GM19193 (cell line): Measurements from ENCODE around the gene S100A3.

Experiments
- POLR2A ChIP-seq: IDR thresholded peaks from 4 replicates; pipeline ENCODE4 v1.6.1; 2011; ENCODE audit not compliant: insufficient read depth, insufficient read length; ENCODE audit errors: extremely low read depth

The S100A3 gene

GRCh38 chr1:153534226-153534924 is 14.7 kb downstream of the S100A3 start:
- no peak for TF ChIP-seq POLR2A

DNA sequence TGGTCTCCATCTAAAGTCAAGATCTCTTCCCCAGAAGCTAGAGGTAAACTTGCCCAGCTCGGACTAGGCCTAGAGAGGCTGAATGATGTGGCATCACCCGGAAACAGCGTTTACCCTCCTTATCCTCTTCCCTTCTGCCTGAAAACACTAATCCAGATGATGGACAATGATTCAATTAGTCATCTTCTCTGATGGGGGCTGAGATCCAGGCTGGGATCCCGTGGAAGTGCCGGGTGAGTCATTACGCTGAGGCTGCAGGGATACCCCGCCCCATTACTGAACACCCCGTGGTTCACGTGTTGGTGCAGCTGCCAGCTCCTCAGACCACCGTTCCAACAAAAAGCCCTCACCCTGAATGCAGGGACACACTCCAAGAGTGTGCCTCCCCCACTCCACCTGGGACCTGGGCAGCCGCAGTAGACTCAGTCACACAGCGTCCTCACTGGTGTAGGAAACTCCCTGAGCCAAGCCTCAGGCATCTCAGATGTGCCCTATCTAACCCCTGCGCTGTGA is 15.3 kb downstream of the S100A3 start:
- no peak for TF ChIP-seq POLR2A

DNA sequence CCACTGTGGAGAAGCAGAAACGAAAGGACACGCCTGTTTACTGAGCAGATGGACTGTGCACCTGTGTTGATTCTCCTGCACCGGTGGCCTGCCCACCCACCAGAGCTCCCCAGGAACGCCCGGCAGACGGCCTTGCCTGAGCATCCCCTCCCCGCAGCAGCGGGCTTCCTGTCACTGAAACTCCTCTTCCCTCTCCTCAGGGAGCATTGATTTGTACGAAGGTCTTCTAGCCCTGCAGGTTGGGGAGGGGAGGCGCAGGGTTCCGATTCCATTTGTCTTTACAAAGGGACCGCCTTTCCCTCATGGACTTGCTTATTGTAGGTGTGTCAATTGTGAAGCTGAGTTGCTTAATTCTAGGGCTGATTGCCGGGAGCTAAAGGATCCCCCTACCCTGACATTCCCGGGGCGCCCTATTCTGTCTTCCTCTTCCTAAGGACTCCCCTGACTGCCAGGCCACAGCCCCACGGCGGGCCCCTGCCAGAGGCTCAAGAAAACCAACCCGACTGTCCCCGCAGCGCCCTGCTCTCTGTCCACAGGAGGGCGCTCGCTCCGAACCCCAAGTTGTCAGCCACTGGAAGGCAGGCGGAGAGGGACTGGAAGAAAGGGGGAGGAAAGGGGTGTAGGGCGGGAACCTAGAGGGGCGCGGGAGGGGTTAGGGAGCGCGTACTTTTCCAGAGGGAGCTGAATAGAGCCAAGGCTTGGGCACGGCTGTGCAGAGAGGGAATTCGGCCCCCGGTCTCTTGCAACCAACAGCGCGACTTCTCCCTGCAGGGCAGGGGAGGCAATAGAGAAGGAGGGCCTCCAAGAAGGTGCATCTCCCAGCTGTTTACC is 16.1 kb downstream of the S100A3 start:
- no peak for TF ChIP-seq POLR2A

DNA sequence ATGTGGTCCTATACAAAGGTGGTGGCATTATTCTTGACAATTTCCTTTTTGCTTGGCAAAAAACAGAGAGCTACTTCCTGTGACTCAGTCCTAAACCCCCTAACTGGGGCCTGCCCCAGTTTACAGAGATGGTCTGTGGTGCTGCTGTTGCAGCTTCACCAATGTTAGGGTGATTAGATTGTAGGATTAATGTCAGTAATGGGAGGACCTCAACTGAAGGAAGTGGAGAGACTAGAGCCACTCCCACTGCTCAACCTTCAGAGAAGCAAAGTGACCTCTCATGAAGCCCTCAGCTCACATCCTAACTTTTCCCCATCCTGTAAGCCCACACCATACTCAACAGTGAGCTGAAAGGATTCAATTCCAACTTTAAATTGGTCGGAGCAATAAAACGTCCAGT is 16.9 kb downstream of the S100A3 start:
- TF ChIP-seq POLR2A, result no peak

DNA sequence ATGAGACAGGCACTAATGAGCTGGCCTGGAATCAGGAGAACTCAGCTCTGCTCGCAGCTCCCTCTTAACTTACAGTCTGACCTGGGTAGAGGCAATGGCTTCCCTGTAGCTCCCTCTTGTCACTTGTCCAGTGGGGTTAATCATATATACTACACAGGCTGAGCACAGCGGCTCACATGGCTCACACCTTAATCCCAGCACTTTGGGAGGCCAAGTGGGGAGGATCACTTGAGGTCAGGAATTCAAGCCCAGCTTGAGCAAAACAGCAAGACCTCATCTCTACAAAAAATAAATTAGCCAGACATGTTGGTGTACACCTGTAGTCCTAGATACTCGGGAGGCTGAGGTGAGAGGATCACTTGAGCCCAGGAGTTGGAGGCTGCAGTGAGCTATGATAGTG is 17.4 kb downstream of the S100A3 start:
- no peak for TF ChIP-seq POLR2A

GRCh38 chr1:153527683-153528040 is 21.4 kb downstream of the S100A3 start:
- TF ChIP-seq POLR2A, result no peak

DNA sequence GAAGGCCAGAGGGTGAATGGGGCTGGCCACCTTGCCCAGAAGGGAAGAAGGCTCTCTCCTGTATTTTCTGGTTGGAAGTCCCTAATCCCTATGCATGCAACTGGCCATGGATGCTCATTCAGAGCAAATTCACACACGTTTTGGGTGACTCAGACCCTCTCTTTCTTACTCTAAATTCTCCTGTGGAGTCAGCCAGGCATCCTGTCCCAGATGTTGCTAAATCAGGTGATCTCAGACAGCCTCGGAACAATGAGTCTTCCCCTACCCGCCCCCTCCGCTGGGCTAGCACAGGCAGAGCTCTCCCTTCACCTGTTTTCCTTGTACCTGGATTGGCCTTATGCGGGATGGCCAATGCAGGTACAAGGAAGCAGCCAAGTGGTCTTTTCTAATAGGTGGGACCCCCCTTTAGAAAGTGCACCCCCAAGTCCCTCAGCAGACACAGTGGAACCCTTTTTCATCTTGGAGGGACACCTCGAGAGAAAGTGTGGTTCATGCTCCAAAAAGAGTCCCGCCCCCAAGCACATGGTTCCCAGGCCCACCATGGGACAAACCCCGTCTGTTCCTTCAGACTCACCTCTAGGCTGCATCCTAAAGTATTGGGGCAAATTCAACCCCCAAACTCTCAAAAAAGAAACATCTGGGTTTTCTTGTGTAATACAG is 21.9 kb downstream of the S100A3 start:
- no peak for TF ChIP-seq POLR2A

- no peak for TF ChIP-seq POLR2A
Measured at GRCh38 chr1:153526132-153526543, 22.9 kb downstream of the S100A3 start.

DNA sequence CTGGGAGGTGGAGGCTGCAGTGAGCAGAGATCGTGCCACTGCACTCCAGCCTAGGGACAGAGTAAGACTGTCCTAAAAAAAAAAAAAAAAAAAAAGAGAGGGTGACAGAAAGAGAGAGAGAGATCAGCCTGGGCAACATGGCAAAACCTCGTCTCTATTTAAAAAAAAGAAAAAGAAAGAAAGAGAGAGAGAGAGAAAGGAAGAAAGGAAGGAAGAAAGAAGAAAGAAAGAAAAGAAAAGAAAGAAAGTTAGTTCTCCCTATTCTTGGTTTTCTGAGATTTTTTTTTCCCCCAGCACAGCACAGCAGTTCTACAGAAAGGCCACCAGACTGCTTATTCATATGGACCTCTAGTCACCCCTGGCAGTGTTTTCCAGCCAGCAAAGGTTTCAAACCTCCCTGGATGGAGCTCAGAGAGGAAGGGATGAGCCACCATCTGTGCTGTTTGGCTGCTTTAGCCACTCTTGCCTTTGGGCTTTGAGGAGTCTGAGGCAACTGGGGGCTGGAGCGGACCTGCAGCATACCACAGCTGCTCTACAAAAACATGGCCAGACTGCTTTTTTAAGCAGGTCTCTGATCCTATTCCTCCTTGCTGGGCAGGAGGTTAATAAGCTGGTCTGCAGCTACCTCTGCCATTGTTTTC is 23.9 kb downstream of the S100A3 start:
- TF ChIP-seq POLR2A, result no peak

- TF ChIP-seq POLR2A, result no peak
Measured at GRCh38 chr1:153520818-153521476, 28.1 kb downstream of the S100A3 start.

DNA sequence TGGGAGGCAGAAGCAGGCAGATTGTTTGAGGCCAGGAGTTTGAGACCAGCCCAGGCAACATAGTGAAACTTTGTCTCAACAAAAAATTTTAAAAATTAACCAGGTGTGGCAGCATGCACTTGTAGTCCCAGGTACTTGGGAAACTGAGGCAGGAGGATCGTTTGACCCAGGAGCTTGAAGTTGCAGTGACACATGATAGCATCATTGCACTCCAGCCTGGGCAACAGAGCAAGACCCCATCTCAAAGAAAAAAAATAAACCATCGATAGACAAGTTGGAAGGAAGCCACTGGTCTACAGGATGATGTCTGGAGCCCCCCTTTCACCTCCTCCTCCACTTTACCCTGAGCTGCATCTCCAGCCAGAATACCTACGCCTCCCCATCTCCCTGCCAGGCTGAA is 29.8 kb downstream of the S100A3 start:
- TF ChIP-seq POLR2A, result no peak

DNA sequence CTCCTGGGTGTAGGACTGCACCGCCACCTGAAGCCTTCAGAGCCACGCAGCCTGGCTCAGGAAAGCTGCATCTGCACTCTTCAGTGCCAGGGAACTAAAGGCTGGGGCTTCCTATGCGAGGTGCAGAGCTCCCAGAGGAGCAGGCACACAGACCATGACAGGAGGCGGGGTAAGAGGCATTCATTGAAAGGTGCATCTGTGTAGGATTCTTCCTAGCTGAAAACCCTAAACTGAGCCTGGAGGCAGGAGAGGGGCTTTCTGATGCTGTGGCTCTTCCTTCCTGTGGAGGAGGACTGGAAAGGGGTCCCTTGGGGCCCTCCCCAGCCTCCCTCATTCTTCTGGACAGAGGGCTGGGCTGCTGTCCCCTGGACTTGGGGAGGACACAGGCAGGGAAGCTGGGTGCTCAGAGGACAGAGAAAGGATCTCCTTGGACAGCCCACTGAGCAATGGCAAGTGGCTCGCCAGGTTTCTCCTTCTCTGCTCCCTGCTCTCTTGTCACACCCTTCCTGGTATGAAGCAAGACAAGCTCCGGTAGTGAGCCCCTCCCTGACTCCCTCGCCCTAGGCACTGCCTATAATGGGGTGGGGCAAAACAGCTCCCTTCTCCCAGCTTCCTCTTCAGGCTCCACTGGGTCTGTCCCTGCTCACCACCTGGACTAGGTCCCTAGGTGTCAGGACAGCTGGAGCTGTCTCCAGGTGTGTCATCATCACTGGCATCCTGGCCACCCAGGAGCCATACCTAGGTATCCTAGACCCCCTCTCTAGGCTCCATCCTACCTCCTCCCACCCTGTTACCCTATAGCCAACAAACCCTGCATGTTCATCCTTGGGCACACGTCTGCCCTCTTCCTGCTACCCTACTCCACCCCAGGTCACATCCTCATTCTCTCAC is 33.3 kb downstream of the S100A3 start:
- no peak for TF ChIP-seq POLR2A

GRCh38 chr1:153513666-153514065 is 35.4 kb downstream of the S100A3 start:
- no peak for TF ChIP-seq POLR2A

DNA sequence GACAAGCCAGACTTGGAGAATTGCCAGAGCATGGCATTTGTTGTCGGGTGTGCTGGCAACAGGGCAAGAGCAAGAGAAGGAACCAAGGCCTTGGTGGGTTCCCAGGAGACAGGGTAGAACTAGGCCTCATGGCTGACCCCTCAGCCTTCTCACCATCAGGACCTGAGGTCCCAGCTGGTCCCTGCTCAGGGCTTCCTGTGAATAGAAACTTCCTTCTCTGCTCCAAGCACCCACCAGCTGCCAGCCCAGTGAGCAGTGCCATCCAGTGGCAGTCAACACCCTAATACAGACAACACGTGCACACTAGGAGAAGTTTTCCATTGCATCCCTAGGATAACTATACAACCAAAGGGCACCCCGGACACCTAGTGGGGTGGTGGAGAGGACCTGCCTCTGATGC is 36.0 kb downstream of the S100A3 start:
- no peak for TF ChIP-seq POLR2A
